Measurements from ENCODE around the gene NMT1. TPM values are rescaled to one million over a fixed set of nuclear protein-coding genes. Genes with fewer than 3 reads are reported as not detected.

Gene NMT1
- total RNA-seq, 2 donors from 2014 or later = 122 to 136 TPM

- Histone ChIP-seq H3K27ac (ENCODE audit: low read depth, low read length) (no peak overlapping the region), H3K27me3 (ENCODE audit: control insufficient read depth, insufficient read depth, low read length, poor library complexity, severe bottlenecking) (no peaks in the 10 kb centered on the region), H3K4me1 (ENCODE audit: control insufficient read depth, insufficient read depth, low read length) (peaks cover 23% of the 10 kb centered on the region), H3K9ac (ENCODE audit: extremely low read depth, low read length, poor library complexity, severe bottlenecking) (no peak overlapping the region), H3K4me3 (ENCODE audit: low read length) (peak overlapping the region; percentile 49), H3K36me3 (ENCODE audit: control insufficient read depth, insufficient read depth, low read length) (no peaks in the 10 kb centered on the region), H3K9me3 (ENCODE audit: control insufficient read depth, low read length) (no peaks in the 10 kb centered on the region)
- DNase-seq = peak; percentile 95
- WGBS, 2 experiments (ENCODE audit: insufficient coverage in 1 of 2, insufficient read length in 1 of 2) = 0 to 18% methylated on average over 2 to 21 of the region's 21 CpGs
- peak overlapping the region; percentile 53 for H3K4me3 Mint-ChIP-seq
- TF ChIP-seq CTCF (conservative IDR thresholded peaks at IDR 0.05) = no peak
- peaks cover 34% of the 10 kb centered on the region for H3K4me1 Mint-ChIP-seq
- H3K27ac Mint-ChIP-seq = peak overlapping the region; percentile 84
- H3K27me3 Mint-ChIP-seq (ENCODE audit: insufficient read depth) = no peaks in the 10 kb centered on the region
- peaks cover 7% of the 10 kb centered on the region for H3K36me3 Mint-ChIP-seq (ENCODE audit: low read depth)
- H3K9me3 Mint-ChIP-seq = no peaks in the 10 kb centered on the region
Measured at GRCh38 chr17:45143767-45144198, 82.7 kb downstream of the NMT1 start.

GRCh38 chr17:45144199-45145034 lies 83.3 kb downstream of the NMT1 start:
- Mint-ChIP-seq H3K36me3 (ENCODE audit: low read depth) (peaks cover 7% of the 10 kb centered on the region), H3K27me3 (ENCODE audit: insufficient read depth) (no peaks in the 10 kb centered on the region), H3K4me3 (peak overlapping the region; percentile 53), H3K4me1 (peaks cover 33% of the 10 kb centered on the region), H3K9me3 (no peaks in the 10 kb centered on the region), H3K27ac (peak overlapping the region; percentile 84)
- no peak overlapping the region for H3K9ac ChIP-seq (ENCODE audit: extremely low read depth, low read length, poor library complexity, severe bottlenecking)
- peak; percentile 78 for DNase-seq
- H3K27me3 ChIP-seq (ENCODE audit: control insufficient read depth, insufficient read depth, low read length, poor library complexity, severe bottlenecking) = no peaks in the 10 kb centered on the region
- peaks cover 19% of the 10 kb centered on the region for H3K4me1 ChIP-seq (ENCODE audit: control insufficient read depth, insufficient read depth, low read length)
- no peak for TF ChIP-seq CTCF (conservative IDR thresholded peaks at IDR 0.05)
- H3K4me3 ChIP-seq (ENCODE audit: low read length) = peak overlapping the region; percentile 49
- H3K9me3 ChIP-seq (ENCODE audit: control insufficient read depth, low read length) = no peaks in the 10 kb centered on the region
- WGBS, 2 experiments (ENCODE audit: insufficient coverage in 1 of 2, insufficient read length in 1 of 2) = 53 to 88% methylated on average over 22 to 71 of the region's 71 CpGs
- H3K27ac ChIP-seq (ENCODE audit: low read depth, low read length) = no peak overlapping the region
- no peaks in the 10 kb centered on the region for H3K36me3 ChIP-seq (ENCODE audit: control insufficient read depth, insufficient read depth, low read length)

GRCh38 chr17:45145035-45145389 lies 83.9 kb downstream of the NMT1 start:
- peak overlapping the region; percentile 64 for H3K27ac Mint-ChIP-seq

More at GRCh38 chr17:45145035-45145389, 83.9 kb downstream of the NMT1 start:
- H3K27me3 ChIP-seq (ENCODE audit: control insufficient read depth, insufficient read depth, low read length, poor library complexity, severe bottlenecking) = no peaks in the 10 kb centered on the region
- peak; percentile 73 for DNase-seq
- no peaks in the 10 kb centered on the region for H3K36me3 ChIP-seq (ENCODE audit: control insufficient read depth, insufficient read depth, low read length)
- Mint-ChIP-seq H3K36me3 (ENCODE audit: low read depth) (peaks cover 7% of the 10 kb centered on the region), H3K4me3 (peak overlapping the region; percentile 53), H3K9me3 (no peaks in the 10 kb centered on the region), H3K4me1 (peaks cover 27% of the 10 kb centered on the region), H3K27me3 (ENCODE audit: insufficient read depth) (no peaks in the 10 kb centered on the region)
- 91% methylated on average over 7 to 8 of the region's 8 CpGs for WGBS, 2 experiments (ENCODE audit: insufficient coverage in 1 of 2, insufficient read length in 1 of 2)
- no peaks in the 10 kb centered on the region for H3K9me3 ChIP-seq (ENCODE audit: control insufficient read depth, low read length)
- H3K4me1 ChIP-seq (ENCODE audit: control insufficient read depth, insufficient read depth, low read length) = peaks cover 14% of the 10 kb centered on the region
- H3K4me3 ChIP-seq (ENCODE audit: low read length) = no peak overlapping the region
- no peak overlapping the region for H3K9ac ChIP-seq (ENCODE audit: extremely low read depth, low read length, poor library complexity, severe bottlenecking)
- TF ChIP-seq CTCF (conservative IDR thresholded peaks at IDR 0.05) = no peak
- no peak overlapping the region for H3K27ac ChIP-seq (ENCODE audit: low read depth, low read length)
